EH (cell line): ENCODE measurements around the gene SHANK3.

ENCODE experiments used
- DNase-seq: peaks from one replicate; pipeline ENCODE4 v3.0.0-alpha.2; 2015; ENCODE audit warnings: low read depth

The SHANK3 gene

DNA sequence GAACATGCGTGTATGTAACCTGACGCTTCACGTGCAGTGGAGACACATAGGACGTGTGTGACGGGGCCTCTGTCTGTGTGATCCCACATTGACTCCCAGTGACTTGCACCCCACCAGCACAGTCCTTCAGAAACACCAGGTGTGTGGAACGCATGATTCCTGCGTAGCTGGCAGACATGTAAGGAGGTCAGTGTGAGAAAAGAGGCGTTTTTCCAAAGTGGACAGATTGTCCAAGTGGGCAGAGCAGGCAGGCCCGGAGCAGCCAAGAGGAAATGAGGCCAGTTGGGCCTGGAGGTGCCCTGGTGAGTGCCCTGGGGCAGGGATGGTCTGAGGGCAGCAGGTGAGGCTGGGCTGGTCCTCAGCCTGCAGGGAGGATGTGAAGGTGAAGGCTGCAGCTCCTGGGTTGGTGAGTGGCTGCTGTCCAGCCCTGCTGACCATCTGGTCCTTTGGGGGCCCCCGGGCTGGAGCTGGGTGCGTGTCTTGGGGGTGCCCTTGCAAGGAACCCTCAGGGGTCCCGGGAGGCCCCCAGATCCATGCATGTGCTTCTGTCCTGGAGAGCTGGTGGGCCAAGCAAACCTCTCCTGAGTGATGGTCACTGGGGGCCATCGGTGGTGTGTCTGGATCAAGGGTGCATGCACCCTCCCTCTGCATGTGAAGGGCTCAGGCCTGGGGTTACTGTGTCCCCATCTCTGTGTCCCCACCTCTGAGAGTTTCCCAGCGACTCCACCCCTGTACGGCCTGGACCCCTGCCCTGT is 26.6 kb downstream of the SHANK3 start:
- no peak for DNase-seq

DNA sequence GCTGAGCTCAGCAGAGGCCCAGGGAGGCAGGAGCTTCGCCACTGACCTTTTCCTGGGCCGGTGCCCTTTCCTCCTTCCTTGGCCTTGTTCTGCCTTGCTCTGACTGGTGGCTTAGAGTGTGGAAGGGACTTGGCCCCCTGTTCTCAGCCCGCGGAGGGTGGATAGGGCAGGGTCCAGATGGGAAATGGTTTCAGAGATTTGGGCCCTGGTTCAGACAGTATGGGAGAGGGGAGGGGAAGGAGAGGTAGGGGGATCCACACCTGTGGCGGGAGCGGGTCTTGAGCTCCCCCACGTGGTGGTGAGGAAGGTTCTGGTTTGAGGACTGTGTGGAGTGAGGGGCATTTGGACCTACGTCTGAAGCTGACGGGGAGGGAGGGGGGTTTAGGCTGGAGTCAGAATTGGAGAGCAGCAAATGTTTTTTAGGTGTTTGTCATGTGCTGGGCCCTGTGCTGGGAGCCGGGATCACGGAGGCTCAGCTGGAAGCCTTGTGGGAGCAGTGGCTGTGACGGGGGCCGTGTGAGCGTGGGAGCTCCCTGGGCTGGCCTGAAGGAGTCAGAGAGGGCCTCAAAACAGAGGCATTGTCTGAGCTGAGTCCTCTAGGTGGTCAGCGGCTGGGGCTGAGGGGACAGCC is 27.2 kb downstream of the SHANK3 start:
- DNase-seq: no peak

GRCh38 chr22:50700387-50701075 is 27.9 kb downstream of the SHANK3 start:
- no peak for DNase-seq

DNA sequence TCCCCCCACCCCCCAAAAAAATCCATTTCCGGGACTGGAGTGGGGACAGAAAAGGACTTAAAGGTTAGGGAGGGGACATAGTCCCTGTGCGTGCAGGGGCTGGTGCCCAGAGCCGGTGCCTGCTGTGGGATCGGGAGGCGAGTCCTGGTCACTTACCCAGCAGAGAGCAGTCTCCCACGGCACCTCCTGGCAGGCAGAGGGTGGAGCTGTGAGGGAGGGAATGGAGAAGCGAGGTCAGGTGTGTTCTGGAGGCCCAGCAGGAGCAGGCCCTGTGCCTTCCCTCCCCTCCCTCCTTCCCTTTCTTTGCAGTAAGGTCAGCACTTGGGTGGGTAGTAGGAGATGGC is 28.4 kb downstream of the SHANK3 start:
- DNase-seq: no peak

DNA sequence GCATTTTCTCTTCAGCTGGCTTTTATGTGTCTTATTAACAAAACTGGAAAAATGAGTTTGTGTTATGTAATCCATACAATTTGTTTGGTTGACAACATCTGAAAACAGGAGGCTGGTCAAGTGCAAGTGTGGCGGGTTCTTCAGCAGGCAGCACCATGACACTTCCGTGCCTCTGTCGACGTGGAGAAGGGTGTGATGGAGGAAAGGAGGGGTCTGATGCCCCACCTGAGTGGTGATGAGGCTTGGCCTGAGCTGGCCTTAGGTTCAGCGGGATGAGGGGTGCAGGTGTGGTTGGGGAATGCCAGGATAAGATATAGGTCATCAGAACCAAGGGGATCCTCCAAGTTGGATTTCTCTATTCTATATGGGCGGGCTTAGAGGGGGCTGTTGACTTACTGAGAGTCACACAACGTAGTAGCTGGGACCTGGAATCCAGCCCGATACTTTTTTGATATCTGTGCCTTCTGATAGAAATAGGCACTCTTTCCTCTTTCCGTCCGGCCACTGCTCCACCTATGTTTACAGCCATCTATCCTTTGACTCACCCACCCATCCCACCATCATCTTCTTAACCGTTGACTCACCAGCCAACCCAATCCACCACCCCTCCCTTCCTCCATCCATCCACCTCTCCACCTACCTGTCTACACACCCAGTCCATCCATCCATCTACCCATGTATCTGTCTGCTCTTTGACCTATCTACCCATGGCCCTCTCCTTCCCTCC is 29.0 kb downstream of the SHANK3 start:
- no peak for DNase-seq

- DNase-seq: no peak
Observed at GRCh38 chr22:50702261-50702671, 29.6 kb downstream of the SHANK3 start.

DNA sequence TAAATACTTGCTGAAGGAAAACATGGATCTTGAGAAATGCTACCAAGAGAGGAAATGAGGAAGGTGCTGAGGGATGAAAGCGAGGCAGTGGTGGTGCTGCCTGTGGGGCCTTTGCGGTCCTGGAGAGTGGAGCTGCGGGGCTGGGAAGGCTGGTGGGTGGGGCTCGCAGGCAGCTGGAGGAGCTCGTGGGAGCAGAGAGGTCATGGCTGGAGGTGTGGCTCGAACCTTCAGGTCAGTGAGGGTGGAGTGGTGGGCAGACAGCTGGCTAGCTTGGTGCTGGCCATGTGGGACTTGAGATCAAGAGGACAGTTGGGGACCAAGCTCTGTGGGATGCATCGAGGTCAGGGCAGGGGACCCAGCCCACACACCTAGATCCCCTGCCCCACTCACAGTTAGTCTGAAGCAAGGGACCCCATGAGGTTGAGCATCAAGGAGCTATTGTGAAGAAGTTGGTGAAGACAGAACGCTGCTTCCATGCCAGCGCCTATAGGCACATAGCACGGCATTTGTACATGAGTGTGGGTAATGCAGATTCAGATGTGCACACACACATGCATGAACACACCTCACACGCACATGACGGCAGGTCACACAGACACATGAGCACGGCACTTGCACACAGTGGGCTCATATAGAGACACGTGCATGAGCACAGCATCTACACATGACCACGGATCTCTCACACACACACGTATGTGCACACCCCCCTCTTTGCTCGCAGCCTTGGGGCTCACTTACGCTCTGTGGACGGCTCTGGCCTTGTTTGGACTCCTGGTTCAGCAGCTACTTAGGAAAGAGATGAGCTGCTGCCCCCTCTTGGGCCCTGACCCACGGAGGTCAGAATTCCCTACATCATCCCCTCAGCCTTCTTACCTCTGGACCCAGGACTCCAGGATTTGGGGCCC is 30.4 kb downstream of the SHANK3 start:
- DNase-seq: no peak

DNA sequence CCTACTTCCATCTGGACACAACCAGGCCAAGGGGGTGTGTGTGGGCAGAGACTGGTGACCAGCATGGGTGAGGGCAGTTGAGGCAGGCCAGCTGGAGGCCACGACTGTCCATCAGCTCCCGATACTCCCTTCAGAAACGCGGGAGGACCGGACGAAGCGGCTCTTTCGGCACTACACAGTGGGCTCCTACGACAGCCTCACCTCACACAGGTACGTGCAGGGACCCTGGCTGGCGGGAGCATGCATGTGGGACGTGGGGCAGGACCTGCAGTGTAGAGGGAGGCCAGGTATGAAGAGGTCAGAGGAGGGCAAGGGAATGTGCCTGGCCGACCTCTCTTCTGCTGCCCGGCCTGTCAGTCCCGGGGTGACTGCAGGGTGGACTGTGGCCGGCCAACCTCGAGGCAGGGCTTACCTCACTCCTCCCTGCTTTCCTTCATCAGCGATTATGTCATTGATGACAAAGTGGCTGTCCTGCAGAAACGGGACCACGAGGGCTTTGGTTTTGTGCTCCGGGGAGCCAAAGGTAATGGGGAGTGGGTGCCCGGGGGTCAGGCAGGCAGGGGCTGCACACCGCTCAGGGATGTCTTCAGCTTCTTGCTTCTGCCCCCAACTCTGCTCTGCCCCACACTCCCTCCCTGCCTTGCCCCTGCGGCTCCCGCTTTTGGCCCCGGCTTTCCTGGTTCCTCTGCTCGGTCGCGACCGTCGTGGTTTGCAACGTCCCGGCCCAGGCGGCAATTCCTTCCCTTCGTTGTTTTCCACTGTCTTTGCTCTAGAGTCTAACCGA is 31.3 kb downstream of the SHANK3 start:
- no peak for DNase-seq

GRCh38 chr22:50704510-50705218 is 32.0 kb downstream of the SHANK3 start:
- DNase-seq: no peak

GRCh38 chr22:50705219-50705691 is 32.6 kb downstream of the SHANK3 start:
- DNase-seq: no peak

GRCh38 chr22:50705851-50706351 is 33.3 kb downstream of the SHANK3 start:
- DNase-seq: no peak

GRCh38 chr22:50706481-50707125 is 34.0 kb downstream of the SHANK3 start:
- no peak for DNase-seq

DNA sequence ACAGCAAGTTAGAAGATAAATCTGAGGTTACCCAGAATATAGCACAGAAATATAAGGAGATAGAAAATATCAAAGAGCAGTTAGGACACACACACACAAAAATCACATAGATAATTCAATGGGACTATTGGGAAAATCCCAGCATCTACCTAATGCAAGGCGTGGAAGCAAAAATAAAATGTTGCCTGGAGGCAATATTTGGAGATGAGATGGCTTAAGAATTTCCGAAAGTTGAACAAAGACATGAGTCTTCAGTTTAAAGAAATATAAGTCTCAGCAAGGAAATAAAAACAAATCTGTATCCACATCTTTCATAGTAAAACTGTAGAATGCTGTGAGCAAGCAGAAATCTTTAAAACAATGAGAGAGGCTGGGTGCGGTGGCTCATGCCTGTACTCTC is 35.9 kb downstream of the SHANK3 start:
- no peak for DNase-seq

DNA sequence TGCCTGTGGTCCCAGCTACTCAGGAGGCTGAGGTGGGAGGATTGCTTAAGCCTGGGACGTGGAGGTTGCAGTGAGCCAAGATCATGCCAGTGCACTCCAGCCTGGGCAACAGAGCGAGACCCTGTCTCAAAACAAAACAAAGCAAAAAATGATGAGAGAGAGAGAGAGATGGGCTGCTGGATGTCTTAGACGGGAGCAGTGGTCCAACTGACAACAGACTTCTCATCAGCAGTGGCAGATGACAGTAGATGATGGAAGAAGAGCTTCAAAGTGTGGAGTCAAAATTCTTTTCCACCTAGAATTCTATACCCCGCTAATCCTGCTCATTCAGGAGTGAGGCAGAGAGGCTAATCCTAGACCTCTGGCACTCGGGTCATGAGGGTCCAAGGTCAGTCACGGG is 36.4 kb downstream of the SHANK3 start:
- no peak for DNase-seq

- DNase-seq: no peak
Observed at GRCh38 chr22:50710221-50710620, 37.6 kb downstream of the SHANK3 start.

- DNase-seq: no peak
Observed at GRCh38 chr22:50710886-50711285, 38.3 kb downstream of the SHANK3 start.

DNA sequence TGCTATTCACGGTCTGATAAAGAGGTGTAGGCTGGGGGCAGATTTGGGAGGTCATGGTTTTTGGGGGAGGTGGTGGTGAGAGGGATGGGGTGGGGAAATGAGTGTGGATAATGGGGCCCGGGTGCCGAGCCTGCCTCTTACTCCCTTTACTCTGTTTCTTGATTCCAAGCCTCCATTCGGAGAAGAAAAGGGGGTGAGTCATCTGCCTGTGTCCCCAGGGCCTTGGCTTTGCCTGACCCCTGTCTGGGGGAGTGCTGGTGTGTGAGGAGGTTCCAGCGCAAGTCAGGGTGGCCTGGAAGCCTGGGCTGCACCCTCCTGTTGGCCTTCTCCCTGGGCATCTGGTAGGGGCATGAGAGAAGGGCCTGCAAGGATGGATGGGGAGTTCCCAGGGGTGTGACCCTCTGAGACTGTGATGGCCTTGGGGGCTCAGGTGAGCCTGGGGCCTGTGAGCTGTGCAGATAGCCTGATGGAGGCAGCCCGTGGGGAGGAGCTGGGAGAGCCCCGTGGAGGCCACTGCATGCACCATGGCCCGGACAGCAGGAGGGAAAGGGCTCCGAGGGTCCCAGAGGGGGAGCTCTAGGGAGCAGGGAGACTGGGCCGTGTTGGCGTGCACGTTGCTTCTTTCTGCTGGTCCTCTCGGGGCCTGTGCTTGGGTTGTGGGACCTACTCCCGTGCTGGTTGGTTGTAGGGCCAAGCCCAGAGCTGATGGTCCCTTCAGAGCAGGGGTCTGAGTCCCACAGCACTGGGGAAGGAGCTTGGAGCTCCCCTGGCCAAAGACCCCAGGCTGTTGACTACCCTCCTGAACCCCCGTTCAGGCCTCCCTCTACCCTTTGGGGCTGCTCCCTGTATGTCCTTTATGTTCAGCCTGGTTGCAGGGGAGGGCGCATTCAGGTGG is 39.1 kb downstream of the SHANK3 start:
- no peak for DNase-seq

GRCh38 chr22:50712341-50713007 is 39.9 kb downstream of the SHANK3 start:
- no peak for DNase-seq
